Retinal pigment epithelial cell (primary cell): ENCODE results near the gene TPRKB.

ENCODE experiments used
- DNase-seq: peaks from one replicate; pipeline ENCODE4 v3.0.0-alpha.2; 2010; ENCODE audit warnings: low read depth
- H3K4me3 ChIP-seq: 2 replicates; pipeline ENCODE4 v1.5.1; 2011; ENCODE audit warnings: mild to moderate bottlenecking, low read length, control low read depth, moderate library complexity
- CTCF ChIP-seq: conservative IDR thresholded peaks from 2 replicates; pipeline ENCODE4 v1.5.1; 2011; ENCODE audit warnings: low read depth, low read length, control low read depth, inconsistent platforms

The TPRKB gene

DNA sequence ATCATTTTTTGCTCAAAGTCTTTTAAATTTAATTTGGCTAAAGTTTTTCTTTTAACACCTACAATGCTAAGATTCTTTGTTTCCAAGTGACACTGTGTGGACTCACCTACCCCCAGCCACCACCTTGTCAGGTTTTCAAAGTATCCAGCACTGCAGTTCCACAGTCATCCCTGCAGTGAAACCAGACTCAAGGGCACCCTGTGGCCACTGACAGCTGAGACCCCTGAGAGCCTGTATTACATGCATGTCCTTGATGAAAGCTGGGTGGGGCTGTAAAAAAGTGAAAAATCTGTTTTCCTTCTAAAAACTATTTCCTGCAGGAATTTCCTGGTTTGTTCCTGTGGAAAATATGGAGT is 19.9 kb downstream of the TPRKB start:
- TF ChIP-seq CTCF, result no peak
- no peak for DNase-seq
- H3K4me3 ChIP-seq, result no peak overlapping the region

DNA sequence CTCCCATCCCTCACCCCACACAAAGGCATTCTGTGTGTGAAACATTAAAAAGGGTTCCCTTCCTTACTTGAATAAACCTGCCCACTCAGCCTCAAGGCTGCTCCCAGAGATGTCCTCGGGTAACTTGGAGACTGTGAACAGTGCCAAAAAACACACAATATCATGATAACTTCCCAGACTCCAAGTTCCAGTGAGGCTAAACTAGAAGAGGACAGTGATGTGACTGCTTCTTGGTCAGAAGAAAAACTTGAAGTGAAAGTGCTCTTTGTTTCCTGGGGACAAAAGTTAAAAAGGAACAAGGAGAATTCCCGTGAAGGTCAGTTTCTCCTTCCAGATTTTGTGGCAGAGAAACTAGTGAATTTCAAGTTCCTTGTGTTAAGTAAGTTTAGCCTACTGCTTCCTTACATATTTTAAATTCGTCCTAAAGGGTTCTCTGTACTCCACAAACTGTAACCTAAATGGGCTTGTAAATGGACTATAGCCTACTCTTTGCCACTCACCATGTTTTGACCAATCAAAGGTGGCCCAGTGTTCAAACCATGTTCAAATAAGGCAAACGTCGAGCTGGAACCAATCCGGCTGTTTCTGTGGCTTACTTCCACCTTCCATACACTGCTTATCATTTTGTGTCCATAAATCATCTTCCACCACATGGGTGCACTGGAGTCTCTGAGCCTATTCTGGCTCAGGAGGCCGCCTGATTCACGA is 20.4 kb downstream of the TPRKB start:
- no peak for TF ChIP-seq CTCF
- H3K4me3 ChIP-seq, result no peak overlapping the region
- DNase-seq, result no peak

GRCh38 chr2:73714091-73714490 is 23.1 kb downstream of the TPRKB start:
- DNase-seq, result no peak
- H3K4me3 ChIP-seq, result no peak overlapping the region
- TF ChIP-seq CTCF, result no peak

GRCh38 chr2:73708527-73708926 is 28.6 kb downstream of the TPRKB start:
- no peak for TF ChIP-seq CTCF
- H3K4me3 ChIP-seq, result no peak overlapping the region
- DNase-seq, result no peak

- H3K4me3 ChIP-seq, result no peak overlapping the region
- no peak for TF ChIP-seq CTCF
- DNase-seq, result no peak
Measured at GRCh38 chr2:73707636-73708035, 29.5 kb downstream of the TPRKB start.

DNA sequence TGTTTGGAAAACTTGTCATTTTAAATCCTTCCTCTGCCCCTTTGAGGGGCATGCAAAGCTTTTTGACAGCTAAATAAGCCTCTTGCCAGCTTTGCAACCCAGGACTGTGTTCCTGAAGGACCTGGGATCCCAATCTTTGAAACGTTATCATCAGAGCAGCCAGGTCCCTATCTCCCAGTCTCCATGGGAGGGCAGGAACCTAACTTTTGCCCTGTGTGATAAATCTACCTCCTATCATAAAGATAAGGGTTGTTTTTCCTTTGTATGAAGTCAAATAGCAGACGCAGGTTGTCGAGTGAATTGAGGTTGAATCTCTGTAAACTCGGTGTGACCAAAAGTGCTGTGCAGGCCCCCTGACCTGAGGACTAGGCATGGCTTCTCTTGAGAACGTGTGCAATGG is 30.1 kb downstream of the TPRKB start:
- DNase-seq, result no peak
- TF ChIP-seq CTCF, result no peak
- no peak overlapping the region for H3K4me3 ChIP-seq

- TF ChIP-seq CTCF, result no peak
- no peak for DNase-seq
- H3K4me3 ChIP-seq, result no peak overlapping the region
Measured at GRCh38 chr2:73705091-73705490, 32.1 kb downstream of the TPRKB start.
